NCI-H1048 (cell line): ENCODE results near the gene SLC22A3.
"Not testable (repeated sequence)": the region's sequence is repeated elsewhere in the genome, so short reads cannot be mapped to it uniquely, and the experiment has no call there.

Experiments
- DNase-seq: peaks from one replicate; lab custom pipeline; 2025; lab: John Stamatoyannopoulos, UW

The SLC22A3 gene

DNA sequence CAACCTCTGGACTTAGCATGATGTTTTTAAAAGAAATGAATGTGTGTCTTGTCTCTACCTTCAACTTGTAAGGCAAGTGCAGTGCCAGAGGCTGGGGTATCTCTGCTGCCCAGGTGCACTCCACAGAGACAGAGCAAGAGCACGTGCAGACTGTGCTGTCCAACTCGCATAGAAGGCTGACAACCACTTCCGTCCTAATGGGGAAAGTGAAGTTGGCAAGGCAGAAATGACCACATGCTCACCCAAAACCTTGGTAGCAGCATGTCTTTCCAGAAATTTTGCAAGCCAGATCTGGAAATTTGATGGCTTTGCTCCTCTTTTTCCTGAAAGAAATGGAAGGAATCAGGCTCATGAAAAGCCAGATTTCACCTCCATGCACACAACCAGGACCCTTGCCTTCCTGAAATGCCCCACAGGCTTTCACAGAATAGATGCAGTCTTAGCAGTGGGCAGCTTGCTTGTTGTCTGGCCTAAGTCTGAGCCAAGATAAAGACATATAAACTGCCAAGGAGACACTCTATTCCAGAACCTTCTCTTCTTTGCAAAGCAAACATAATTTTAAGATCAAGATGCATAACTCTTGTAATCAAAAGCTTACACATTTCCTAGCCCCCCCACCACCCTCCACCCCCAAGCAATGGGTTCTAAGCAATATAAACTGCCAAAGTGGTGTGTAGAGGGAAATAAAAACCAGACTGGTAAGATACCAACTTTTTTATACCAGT lies 26.8 kb downstream of the SLC22A3 start:
- no peak for DNase-seq

DNA sequence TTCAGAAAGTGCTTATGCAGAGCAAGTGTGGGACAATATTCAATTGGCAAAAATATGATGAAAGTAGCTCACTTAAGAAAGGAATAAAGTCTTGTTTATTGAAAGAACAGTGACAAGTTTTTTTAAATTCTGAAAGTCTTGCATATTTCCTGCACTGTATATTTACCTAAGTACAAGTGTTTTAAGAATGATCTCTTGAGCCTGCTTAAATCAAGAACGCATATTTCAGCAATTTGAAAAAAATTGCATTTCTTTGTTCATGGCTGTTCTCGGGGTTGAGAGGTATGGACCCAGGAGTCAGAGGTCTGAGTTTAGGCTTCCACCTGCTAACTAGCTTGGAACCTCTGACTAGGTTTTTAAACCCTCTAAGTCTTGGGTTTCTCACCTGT lies 27.4 kb downstream of the SLC22A3 start:
- no peak for DNase-seq

DNA sequence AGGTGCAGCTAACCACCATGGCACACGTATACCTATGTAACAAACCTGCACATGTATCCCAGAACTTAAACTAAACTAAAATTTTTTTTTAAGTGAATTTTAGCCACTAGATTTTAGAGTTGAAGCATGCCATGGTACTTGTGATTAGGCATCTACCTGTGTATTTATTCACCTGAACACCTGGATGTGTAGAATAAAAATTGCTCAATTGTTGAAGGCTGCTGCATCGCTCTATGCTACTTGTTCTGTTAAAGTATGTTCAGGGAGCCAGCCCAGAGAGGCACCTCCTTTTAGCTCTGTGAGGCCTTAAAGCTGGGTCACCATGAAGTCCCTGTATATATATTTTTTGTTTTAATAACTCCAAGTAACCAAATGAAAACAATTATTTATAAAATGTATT lies 28.3 kb downstream of the SLC22A3 start:
- no peak for DNase-seq

DNA sequence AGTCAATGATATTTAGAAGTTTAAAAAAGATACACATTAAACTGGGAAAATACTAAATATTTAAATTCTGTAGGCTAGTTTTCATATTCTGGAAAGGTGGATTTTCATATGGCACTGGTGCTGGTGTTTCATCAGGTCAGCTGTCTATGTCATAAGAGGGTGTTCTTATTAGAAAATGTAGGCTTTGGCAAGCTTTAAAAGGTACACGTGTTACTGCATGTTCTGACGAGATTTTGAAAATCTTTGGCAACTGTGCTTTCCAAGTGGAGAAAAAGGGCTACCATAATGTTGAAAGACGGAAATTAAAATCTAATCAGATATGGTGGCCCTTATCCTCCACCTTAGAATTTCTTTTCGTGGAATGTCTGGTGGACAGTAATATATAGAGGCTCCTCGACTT lies 30.0 kb downstream of the SLC22A3 start:
- no peak for DNase-seq

DNA sequence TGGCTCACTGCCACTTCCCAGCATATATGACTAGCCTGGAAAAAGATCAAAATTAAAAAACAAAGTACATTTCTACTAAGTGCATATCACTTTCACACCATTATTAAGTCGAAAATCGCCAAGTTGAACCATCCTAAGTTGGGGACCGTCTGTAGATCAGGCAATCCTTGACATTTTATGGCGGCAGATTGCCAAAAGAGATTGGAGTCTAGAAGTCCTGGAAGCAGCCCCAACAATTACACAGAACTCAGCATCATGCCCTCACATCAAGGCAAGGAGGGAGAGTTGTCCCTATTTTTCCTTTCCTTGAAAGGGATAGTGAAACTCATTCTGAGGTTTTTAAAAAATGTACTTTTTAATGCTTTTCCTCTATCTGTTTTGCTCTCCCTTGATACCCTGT lies 30.7 kb downstream of the SLC22A3 start:
- DNase-seq: no peak

DNA sequence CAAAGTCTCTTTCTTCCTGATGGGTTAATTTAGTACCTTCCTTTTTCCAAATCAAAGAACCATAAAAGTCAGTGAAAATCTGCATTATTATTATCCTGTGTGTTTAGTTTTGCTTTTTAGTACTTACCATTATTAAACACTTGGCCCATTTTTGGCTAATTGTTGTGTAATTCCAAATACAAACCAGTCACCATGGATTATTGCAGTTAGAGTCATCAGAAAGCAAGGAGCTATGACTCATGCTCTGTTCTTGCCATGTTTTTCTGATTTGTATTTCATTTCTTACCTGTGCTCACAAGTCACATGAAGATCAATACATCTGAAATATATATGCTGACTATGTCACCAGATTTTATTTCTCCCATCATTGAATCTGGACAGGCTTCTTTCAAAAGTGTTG lies 31.3 kb downstream of the SLC22A3 start:
- no peak for DNase-seq

DNA sequence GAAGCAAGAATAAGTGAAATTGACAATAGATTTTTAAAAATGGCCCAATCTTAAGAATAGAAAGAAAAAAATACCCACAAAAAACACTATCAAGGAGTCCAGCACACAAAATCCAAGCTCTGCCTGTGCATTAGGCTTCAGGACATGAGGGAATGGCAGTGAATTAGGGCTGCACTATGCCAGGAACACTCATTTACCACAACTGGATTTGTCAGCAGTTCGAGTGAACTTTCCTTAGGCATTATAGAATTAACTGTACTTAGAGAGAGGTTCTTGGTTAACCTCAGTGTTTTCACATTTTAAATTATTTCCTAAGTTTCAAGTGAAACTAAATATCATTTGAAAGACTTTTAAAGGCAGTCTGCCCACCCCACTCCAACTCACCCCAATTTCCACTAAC lies 34.8 kb downstream of the SLC22A3 start:
- DNase-seq: no peak

DNA sequence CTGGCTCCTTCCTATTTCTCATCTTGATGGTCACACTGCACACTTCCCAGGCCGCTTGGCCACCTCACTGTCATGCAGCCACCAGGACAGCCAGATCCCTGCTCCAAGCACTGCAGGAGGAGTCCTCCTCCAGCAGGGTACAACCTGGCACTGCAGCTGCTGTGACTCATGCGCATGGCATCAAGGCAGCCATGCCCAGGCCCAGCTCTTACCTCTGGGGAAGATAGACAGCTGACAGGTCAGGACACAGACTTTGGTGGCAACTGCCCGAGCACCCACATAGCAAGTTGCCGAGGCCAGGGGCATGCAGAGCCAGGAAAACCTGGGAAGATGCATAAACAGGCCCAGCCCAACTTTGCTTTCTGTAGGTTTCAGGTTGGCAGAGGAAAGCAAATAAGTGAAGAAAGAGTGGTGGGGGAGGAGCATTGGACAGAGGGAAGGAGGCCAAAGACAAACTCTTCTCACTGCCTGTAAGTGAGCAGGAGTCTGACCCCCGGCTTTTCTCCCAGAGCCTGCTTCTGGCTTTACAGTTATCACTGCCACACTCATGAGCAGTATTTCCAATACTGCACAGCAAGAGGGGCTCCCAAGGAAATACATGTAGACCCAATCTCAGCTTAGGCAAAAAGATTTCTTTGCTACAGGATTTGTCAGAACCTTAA lies 38.8 kb downstream of the SLC22A3 start:
- DNase-seq: no peak

DNA sequence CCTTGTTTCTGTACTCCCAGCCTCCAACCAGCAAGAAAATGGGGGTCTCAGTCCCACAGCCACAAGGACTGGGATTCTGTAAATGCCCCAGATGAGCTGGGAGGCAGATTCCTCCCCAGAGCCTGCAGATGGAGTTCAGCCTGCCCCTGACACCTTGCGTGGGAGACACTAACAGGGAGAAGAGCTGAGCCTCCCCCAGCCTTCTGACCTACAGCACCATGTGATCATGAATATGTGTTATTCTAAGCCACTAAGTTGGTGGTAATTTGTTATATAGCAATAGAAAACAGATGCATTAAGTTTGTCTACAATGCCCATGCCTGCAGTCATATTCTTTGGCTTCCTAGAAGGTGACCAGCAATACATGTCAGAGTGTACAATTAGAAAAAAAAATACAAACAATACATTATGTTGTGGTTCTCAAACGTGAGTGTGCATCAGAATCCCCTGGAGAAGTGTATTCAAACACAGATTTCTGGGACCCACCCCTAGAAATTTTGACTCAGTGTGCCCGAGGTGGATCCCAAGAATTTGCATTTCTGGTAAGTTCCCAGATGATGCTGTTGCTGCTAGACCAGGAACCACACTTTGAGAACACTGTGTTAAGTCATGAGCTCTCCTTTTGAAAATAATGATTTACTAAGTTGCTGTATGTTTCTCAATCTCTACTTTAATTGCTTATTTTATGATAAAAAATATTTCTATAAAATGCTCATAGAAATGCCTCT lies 39.9 kb downstream of the SLC22A3 start:
- DNase-seq: no peak

DNA sequence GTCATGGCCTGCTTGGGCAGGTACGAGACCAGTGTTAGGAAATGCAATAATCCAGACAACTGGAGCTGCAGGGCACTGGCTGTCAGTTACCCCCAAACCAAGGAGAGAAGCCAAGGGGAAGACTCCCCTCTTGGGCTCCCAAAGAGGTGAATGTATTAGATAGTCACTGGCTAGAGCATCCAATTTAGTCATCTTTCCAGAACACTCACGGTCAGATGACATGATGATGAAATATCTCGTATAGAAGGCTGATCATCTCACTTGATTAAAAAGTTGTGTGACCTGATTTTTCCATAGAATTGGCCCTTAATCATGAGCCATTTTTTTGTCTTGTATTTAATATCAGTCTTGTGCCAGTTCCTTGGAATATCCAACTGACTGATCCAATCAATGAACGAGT lies 40.7 kb downstream of the SLC22A3 start:
- no peak for DNase-seq

DNA sequence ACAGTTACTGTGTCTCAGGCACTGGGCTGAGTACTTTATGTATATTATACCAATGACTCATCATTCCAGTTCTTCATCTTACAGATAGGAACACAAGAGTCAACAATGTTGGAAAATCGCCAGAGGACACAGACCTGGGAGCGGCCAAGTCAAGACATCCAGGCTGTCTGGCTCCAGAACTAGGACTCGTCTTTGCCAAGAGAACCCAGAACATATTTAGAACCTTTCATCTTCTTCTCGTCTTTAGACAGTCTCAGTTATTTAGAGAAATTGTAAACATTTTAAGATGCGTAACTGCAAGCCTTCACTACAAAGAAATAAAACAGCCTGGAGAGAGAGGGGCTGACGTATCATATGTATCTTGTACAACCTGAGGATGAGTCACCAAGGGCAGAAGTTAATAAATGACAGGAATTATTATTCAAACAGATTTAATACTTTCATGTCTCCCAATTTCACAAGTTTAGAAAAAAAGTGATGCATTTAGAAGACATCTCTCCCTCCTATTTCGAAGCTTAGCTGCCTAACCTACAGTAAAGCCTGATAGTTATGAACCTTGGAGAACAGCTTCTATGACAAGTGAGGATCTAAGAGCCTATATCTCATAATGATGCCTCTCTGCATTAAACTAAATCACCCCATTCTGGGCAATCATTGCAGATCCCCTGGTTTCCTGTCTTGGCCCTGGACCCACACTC lies 43.4 kb downstream of the SLC22A3 start:
- DNase-seq: no peak

DNA sequence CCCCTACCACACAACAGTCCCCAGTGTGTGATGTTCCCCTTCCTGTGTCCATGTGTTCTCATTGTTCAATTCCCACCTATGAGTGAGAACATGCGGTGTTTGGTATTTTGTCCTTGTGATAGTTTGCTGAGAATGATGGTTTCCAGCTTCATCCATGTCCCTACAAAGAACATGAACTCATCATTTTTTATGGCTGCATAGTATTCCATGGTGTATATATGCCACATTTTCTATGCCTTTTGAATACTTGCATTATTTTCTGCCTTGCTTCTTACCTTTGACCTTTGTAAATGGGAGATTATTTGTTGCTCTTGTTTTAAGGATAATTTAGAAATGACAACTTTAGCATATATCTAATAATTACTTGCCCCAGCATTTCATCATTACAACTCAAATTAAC lies 45.3 kb downstream of the SLC22A3 start:
- DNase-seq: not testable (repeated sequence)

DNA sequence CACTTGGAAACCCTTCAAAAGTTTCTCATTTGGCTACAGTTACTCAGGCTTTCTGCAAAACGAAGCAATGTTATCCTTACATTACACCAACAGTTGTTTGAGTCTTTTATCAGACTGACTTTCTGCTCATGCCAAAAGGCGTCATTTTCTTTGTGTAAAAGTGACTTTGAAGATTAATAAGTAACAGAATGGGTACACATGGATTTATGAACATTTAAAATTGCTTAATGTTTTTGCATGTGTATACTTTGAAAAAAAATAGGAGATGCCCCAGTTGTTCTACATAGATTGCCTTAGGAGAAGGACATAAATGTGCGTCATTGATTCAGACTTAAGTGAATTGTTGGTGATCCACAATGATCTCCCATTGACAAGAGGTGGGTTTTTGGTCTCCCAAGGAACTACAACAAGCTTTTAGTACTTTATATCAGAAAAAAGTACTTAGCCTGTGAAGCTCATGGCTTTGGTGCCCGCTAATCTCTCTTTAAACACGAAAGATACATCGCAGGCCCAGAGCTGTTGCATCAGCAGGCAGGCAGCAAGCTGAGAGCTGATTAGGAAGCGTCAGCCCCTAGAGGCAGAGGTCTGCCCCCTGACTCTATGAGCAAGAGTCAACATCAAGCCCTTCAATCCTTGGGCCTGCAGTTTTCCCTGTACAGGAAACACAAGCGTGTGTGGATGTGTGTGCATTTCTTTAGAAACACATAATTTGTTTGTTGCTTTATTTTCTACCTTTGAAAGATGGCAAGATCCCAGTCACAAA lies 45.9 kb downstream of the SLC22A3 start:
- DNase-seq: no peak

DNA sequence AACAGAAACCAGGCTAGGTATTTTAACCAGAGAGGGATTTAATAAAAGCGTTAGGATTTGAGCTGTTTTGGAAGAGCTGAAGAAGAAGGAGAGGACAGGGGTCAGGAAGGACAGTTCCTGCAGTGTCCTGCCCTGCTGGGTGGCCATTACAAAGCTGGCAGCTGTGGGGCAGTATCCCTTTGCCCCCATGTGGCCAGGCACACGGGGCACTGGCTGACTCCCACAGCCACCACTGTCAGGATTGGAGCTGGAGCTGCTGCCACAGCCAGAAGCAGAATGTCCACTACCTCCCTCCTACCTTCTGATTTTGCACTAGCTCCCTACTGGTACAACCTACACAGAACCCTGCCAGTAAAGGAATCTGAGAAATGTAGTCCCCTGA lies 46.5 kb downstream of the SLC22A3 start:
- no peak for DNase-seq

DNA sequence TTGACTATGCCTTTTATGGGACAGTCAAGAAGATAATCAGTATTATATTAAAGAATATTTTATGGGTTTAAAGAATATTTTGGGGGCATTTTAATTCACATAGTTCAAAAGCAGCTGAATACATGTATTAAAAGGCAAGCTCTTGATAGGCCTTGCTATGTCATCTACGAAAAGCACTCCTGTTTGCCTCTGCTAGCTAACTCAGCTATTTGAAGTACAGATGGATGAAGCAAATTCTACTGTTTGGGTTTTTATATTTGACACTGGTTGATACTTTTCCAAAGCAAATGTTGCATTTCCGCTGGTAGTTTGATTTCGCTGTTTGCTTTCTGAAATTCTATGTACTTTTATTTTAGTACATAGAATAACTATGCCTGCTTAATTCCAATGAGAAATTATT lies 47.0 kb downstream of the SLC22A3 start:
- DNase-seq: no peak

DNA sequence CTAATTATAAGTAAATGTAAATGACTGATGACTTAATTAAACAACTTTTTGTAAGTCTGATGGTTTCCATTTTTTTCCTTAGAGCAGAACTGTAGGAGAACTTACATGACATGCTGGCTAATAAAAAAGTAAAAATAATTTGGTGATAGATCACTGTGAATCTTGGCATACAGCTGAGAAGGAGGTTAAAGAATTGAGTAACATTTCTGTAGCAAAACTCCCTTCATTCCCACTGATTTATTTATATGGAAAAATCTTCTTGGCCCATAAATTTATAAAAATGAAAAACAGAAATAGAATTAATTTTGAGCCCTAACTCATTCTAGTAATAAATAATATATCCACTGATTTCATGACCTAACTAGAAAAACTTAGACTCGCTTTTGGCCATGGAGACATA lies 48.1 kb downstream of the SLC22A3 start:
- DNase-seq: no peak

DNA sequence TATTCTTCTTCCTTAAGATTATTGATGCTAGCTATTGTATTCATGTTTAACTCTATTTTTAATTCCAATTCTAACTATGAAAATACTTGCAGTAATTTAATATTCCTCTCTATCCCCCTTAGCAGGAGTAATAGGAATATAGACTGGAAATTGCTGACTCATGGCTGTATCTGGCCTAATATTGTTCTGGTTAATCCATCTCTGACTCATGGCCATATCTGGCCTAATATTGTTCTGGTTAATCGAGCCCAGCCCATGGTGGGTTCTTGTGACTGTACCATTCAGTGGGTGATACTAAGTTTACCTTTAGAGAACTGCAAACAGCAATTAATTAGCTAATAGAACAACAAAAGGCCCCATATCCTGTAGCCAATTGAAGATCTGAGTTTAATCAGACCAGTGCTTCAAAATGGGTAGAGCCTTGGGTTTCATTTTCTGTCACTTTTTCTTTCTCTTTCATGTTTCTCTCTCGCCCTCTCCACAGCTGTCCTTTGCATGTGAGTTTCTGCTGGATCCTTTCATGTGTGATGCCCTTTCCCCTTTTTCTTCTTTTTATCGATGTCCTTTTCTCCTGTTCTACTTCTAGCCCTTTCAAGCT lies 50.6 kb downstream of the SLC22A3 start:
- no peak for DNase-seq

DNA sequence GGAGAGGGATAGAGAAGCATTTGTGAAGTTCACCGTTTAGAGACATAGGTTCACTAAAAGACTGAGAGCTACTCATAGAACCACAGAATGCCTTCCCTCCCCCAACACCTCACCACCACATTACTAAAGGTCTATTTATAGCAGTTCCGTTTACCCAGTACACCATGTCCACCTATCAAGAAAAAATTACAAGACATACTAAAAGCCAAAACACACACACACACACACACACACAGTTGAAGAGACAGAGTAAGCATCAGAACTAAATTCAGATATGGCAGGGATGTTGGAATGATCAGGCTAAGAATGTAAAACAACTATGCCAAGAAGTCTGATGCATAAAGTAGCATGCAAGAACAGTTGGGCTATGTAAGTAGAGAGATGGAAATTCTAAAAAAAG lies 52.3 kb downstream of the SLC22A3 start:
- no peak for DNase-seq

DNA sequence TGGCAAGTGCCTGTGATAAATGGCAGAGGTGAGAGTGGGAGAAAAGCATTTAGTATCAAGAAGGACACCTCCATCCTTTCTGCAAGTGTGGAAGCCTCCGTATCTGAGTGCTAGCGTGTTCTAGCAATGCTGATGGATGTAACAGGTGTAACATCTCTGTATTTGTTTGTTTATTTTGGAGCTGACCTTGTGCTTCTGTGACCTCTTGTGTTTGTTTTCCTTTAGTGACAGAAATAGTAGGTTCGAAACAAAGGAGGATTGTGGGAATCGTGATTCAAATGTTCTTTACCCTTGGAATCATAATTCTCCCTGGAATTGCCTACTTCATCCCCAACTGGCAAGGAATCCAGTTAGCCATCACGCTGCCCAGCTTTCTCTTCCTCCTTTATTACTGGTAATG lies 60.4 kb downstream of the SLC22A3 start:
- DNase-seq: no peak

DNA sequence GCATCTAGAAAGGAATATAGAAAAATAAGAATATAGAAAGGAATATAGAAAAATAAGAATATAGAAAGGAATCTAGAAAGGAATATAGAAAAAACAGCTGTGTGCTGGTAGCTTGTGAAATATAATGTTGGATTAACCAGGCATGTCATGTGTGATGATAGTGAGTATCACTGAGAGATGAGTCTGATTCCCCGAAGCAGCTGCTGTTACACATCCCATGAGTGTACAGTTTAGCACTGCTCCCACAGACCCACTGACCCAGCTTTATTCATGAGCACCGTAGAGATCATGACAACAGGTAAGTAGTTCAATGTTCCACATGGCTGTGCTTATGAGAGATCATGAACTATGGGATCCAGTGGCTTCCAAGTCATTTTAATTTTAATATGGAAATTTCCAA lies 64.8 kb downstream of the SLC22A3 start:
- no peak for DNase-seq

DNA sequence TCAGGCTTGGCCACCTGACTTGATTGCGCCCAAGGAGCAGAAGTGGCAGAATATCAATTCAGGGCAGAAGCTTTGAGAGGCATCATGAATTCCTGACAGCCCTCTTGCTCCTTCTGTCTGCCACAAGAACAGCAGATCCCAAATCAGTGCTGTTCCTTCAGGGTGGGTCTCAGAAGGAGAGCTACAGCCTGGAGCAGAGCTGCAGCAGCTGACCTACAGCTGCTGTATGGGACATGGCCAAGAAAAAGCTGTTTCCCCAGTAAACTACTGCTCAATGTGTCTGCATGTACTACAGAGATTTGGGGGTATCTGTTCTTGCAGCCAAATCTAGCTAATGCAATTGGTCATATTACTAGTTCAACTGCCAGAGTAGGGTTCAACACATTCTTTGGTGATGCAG lies 69.0 kb downstream of the SLC22A3 start:
- no peak for DNase-seq

DNA sequence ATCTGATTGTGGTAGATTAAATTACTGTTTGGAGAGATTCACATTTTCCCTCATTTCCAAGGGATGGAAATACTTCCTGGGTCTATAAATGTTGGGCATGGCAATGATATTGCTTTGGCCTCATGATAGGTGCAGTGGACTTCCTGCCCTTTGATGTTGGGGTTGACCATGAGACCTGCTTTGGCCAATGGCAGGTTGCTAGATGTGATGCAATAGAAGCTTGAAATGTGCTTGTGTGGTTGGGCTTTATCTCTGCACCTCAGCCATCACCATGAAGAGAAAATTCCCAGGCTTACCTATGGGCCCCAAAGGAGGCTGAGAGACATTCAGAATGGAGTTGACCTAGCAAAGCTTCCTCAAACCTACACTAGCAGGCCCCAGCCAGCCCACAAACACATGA lies 69.4 kb downstream of the SLC22A3 start:
- no peak for DNase-seq
